CD1c-positive myeloid dendritic cell (primary cell): ENCODE data around the gene CHRNG.

Experiments used
- DNase-seq: peaks from one replicate; pipeline ENCODE4 v3.0.0-alpha.2; 2016; ENCODE audit errors: extremely low spot score

The CHRNG gene, protein sequence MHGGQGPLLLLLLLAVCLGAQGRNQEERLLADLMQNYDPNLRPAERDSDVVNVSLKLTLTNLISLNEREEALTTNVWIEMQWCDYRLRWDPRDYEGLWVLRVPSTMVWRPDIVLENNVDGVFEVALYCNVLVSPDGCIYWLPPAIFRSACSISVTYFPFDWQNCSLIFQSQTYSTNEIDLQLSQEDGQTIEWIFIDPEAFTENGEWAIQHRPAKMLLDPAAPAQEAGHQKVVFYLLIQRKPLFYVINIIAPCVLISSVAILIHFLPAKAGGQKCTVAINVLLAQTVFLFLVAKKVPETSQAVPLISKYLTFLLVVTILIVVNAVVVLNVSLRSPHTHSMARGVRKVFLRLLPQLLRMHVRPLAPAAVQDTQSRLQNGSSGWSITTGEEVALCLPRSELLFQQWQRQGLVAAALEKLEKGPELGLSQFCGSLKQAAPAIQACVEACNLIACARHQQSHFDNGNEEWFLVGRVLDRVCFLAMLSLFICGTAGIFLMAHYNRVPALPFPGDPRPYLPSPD

DNA sequence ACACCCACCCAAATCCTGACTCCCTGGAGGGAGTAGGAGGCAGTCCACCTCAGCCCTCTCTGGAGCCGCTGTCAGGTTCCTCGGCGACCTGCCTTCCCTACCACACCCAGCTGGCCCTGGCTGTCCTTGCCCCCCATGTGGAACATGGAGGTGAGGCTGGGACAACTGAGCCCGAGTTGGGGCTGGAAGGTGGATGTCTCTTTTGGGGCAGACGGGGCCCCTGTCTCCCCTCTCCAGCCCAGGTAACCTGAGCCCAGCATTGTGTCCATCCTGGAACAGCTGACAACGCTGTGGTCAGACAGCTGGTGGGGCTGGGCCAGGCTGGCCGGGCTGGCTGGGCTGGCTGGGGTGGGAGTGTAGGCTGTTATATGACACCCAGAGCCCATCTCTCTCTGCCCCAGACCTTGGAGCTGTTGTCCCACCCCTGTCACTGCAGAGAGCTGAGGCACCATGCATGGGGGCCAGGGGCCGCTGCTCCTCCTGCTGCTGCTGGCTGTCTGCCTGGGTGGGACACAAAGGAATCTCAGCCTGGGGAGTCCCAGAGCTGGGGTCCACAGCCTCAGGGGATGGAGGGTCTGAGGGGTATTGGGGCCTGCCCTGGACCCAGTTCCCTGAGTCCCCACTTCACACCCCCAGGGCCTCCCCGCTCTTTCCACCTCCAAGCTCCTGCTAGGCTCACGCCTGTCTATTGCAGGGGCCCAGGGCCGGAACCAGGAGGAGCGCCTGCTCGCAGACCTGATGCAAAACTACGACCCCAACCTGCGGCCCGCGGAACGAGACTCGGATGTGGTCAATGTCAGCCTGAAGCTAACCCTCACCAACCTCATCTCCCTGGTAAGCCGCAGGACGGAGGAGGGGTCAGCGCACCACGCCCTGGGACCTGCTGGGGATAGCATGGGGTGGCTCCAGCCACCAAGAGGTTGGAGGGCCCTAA, at the start of gene CHRNG:
CHRNG (plus strand) TSS at position 395 of the 934 bp plus-strand sequence; CDS start at position 451, 56 bp downstream.
- no peak for DNase-seq

GRCh38 chr2:232490221-232491138, 49.0 kb upstream of the CHRNG start:
- DNase-seq = no peak

GRCh38 chr2:232491139-232491780, 48.2 kb upstream of the CHRNG start:
- no peak for DNase-seq

DNA sequence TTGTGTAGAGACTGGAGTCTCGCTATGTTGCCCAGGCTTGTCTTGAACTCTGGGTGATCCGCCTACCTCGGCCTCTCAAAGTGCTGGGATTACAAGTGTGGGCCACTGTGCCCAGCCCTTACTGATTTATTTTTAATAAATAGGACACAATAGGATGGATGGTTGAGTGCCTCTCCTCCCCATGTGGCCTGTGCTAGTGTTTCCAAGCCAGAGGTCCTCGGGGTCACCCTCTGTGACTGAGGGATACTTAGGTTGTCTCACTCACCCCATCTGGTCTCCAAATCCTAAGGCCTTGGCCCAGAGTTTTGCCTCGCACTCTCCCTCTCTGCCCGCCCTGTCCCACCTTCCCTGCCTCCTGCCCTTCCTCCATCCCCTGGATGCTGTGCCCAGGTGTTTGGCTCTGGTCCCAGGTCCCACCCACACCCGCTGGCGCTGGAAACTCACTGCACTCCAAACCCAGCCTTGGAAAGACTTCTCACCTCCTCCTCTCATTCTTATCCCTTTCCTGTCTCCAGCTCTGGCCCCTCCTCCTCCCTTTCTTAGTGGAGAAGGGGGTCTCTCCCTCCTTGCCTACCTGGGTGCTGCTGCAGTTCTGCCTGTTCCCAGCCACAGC, 47.1 kb upstream of the CHRNG start:
- no peak for DNase-seq

DNA sequence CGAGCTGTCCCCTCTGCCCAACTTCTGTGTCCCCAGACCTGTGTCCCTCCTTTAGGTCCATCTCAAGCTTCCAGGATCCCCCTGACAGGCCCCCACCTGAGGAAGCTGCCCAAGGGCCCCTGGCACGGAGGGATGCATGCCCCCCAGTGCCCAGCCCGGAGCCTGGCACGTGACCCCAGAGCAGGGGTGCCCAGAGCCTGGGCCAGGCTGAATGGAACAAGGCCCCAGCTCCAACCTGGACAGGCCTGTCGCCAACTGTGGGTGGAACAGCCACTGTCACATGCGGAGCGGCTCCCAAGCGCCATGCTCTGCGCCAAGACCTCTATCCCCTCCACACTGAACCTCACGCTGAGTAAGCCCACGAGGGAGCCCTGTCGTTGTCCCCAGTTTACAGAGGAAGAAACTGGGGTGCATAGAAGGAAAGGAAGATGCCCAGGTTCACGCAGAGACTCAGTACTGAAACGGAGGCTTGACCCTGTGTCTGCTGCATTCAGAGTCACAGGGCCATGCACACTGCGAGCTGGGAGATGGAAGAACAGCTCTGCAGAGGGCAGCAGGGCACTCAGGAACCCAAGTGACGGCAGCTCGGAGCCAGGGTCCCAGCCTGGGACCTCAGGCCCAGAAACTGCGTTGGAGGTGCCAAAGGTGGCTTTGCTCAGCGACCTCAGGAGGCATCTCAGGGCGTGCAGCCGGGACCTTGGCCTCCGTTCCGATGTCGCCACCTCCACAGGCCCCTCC, 46.4 kb upstream of the CHRNG start:
- no peak for DNase-seq

GRCh38 chr2:232493701-232494474, 45.6 kb upstream of the CHRNG start:
- DNase-seq = no peak

DNA sequence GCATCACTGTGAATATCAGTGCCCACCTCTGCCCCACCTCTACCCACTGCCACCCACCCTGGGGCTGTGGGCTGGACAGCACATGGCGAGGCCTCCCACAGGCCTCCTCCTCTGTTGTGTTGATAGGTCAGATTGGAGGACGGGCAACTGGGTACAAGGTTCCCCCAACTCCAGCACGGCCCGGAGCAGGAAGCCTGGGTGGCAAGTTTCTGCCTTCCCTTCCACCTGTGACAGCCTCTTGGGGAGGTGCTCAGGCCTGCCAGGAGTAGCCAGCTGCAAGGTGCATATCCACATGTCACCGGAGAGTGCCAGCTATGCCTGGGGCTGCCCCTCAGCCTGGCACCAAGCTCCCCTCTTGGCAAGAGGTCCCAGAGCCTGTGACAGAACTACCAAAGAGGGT, 45.0 kb upstream of the CHRNG start:
- no peak for DNase-seq

GRCh38 chr2:232495292-232495691, 44.2 kb upstream of the CHRNG start:
- no peak for DNase-seq

DNA sequence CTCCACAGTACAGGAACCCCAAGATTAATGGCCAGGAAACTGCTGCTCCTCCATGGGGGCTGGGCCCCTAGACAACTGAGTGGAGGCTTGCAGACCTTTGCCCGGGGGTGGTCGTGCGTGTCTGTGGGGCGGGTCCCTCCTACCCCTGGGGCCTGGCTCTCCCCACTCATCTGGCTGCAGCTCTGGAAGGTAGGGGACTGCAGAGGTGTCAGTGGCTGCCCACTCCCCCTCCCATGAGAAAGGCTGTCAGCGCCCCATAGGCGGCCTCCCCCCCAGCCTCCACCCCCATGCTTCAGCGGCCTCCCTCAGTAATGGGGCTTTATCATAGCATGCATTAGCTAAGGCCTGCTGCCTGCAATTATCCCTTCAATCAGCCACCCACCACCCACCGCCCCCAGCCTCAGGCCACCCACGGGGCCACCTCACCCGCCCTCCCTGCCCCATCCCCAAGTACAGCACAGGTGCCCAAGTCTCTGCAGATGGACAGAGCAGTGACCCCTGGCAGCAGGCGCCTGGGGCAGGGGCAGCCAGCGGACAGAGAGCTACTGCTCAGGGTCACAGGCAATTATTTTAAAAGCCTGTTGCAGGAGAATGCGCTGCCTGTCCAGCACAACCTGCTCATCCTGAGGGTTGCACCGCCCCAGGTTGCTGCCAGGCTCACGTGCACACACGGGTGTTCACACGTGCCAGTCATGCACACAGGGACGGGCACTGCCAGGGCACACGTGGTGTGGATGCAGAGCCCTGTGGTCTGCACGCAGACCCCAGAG, 42.8 kb upstream of the CHRNG start:
- no peak for DNase-seq

GRCh38 chr2:232497348-232497747, 42.1 kb upstream of the CHRNG start:
- DNase-seq = no peak

DNA sequence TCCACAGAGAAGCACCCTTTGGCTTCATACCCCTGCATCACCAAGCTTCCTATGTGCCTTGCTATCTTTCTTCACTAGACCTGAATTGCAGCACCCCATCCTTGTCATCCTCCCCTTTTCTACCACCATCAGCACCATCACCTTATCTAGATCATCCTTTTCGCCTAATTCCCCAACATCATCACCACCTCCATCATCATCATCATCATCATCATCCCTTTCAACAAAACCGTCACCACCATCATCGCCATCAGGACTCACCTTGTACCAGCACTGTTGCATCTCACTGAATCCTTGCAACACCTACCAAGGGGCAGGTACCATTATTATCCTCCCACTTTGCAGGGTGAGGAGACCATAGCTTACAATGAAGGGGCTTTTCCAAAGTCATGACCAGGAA, 41.0 kb upstream of the CHRNG start:
- DNase-seq = no peak

GRCh38 chr2:232501331-232501771, 38.1 kb upstream of the CHRNG start:
- DNase-seq = no peak

DNA sequence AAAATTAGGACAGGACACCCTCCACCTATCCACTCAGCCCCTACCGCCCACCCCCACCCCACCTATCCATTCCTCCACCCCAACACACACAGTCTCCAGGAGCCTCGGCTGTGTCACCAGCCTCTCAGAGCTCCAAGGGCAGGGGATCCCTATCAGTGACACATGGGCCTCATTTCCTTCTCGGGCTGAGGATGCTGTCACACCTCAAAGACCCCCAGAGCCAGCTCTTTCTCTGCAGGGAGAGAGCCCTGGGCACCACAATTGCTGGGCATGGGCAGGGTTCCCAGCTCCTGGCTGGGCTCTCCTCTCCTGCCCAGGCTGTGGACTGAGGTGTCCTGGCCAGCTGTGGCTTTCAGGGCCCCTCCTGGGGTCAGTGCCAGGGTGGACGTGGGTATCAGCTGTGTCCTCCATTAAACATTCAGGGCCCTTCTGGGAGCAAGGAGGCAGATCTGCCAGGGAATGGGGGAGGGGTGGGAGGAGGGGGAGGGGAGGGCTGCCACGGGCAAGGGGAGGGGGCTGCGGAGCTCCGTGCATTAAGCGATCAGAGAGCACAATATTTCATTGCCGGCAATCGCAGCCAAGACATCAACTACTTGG, 37.6 kb upstream of the CHRNG start:
- DNase-seq = no peak

GRCh38 chr2:232502511-232502910, 37.0 kb upstream of the CHRNG start:
- peak; percentile 2 for DNase-seq

GRCh38 chr2:232502911-232503808, 36.3 kb upstream of the CHRNG start:
- peak; percentile 49 for DNase-seq

DNA sequence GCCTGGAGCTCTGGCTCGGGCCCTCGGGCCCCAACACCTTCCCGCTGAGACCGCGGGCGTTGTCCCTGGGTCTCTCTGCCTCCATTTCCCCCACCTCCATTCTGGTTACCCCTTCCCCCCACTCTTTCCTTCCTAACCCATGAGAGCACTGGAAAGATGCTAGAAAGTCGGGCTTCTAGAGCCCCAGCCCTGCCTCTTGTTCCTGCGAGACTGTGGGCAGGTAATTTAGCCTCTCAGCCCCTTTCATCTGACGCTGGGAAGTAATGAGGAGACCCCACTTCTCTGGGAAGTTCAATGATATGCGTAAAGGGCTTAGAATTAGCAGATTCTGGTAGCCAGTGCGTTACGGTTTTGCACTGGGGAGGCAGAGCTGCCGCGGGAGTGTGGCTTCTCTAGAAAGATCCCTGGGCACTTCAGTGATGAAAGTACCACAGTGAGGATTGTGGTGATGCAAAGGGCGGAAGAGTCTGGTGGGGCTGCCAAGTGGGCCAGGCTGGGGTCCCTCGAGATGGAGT, 35.6 kb upstream of the CHRNG start:
- DNase-seq = no peak
